Neural progenitor cell (in vitro differentiated cells): ENCODE data around the gene ZNF254.

Experiments used
- CTCF ChIP-seq: fragments of 200-600 bp; sonication (generic); IDR thresholded peaks from 2 replicates; pipeline ENCODE4 v1.5.1; 2017; ENCODE audit warnings: antibody characterized with exemption, mild to moderate bottlenecking
- EZH2phosphoT487 ChIP-seq: fragments of 200-600 bp; sonication (generic); IDR thresholded peaks from 2 replicates; pipeline ENCODE4 v1.6.1; 2017; ENCODE audit warnings: antibody characterized with exemption

DNA sequence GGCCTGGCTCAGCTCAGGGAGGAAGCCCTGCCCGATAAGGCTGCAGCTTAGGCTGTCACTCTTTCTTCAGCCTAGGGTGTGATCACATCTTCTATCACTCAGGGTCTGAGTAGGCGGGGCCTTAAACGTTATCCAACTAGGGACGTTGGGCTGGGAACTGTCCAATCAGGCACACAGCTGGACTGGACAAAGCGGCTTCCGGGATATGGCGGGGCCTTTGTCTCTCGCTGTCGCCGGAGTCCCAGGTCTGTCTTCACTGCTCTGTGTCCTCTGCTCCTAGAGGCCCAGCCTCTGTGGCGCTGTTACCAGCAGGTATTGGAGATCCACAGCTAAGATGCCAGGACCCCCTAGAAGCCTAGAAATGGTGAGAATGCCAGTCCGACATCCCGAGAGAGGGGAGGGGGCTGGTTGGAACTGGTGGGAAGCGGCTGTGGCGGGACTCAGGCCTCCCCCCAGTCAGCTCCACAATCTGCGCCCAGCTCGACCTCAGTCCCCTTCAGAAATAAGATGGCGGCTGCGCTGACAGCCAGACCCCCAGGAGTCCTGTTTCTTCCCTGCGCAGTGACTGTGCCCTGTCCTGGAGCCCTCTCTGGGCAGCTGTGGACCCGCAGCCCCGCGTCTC, at the start of gene ZNF254:
- TF ChIP-seq EZH2phosphoT487 = no peak
- no peak for TF ChIP-seq CTCF
